A172 (cell line): Measurements from ENCODE around the gene KCNJ3. TPM values are rescaled to one million over a fixed set of nuclear protein-coding genes. Genes with fewer than 3 reads are reported as not detected.

Source experiments
- DNase-seq: peaks from one replicate; pipeline ENCODE4 v3.0.0-alpha.2; 2015; ENCODE audit warnings: low spot score
- total RNA-seq: library from RNA; depleted of rRNA; stranded (reverse); fragments of >200 nt; shearing (Covaris generic); gene quantifications from 2 replicates; pipeline ENCODE4 v1.2.3, GENCODE V29; 2014

KCNJ3 gene
- total RNA-seq, 1 experiment from 2014 or later: not detected

DNA sequence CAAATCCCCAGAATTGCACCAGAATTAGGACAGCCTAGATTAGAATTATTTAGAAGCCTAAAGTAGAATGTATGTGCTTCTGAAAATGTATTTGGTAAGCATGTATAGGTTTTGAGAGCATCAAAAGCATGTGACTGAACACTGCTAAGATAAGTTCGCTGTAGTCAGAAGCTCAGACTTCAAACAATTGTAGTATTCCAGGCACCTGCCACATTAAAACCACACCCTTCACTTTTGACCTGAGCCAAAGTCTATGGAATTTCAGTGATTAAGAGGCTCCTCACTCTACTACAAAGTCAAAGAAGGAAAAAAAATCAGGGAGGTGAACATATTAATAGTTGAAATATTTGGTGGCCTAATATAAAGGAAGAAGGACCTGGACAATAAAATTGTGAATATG is 8.2 kb downstream of the KCNJ3 start:
- no peak for DNase-seq

GRCh38 chr2:154707994-154708575 is 9.6 kb downstream of the KCNJ3 start:
- DNase-seq: no peak

GRCh38 chr2:154709215-154709614 is 10.7 kb downstream of the KCNJ3 start:
- no peak for DNase-seq

DNA sequence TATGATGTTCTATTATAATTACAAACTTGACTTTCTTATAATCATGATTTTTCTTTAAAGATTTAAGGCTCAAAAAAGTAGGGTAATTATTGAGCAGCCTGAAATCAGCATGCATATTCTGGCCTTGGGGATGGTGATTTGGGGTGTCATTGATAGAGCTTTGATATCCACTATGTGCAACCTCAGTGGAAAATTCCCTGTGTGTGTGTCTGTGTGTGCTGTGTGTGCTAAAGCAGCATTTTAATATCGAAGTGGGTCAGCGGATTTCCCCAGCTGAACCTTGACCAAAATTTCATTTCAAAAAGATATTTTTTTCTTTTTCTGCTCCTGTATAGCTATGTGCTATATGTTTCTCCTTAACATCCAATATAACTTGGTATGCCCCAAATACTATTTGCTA is 11.6 kb downstream of the KCNJ3 start:
- DNase-seq: no peak

DNA sequence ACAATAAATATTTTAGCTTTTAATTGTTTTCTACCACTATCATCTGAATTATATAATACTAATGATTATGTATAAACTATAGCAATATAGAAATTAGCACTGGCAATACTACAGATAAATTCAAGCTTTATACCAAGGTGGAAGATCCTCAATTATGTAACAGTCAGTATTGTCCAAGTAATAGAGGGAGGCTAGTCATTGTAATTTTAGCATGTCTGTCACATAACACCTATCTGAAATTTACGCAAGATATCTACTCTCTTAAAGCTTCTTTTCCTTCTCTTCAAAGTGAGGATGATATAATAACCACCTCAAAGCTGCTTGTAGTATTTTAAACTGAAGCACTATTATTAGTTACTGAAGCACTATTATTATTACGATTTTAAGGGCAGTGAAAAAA is 12.2 kb downstream of the KCNJ3 start:
- DNase-seq: no peak

DNA sequence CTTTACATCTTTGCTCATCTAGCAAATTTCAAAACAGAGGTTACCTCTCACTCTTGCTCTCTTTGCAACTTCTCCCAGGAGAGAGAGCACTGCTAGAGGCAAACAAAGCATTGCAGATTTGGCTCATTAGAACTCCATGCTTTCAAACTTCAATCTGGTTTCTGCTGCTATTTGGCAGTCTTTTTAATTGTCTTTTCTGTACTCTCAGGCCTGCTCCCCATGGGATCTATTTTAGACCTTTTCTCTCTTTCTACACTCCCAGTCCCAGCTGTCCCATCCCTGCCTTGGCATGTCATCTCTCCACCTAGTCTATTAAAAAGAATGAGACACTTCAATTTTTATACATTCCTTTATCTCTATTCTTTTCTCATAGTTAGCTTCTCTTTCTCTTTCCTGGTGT is 15.2 kb downstream of the KCNJ3 start:
- no peak for DNase-seq

DNA sequence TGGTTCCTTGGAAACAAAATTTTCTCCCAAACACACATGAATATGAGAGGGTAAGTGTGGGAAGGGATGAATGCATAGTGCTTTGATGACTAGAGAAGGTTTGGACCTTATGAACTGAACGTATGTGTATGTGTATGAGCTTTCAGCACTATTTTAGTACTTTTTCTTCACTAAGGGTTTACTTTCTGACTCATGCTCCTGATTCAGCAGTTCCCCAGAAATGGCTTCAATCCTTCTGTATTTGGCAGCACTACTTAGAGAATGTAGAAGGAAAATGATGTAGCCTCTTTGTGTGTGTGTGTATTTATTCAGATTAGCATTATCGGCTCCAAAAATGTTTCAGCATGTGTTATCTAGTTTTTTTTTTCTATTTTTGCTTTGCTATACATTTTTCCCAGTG is 22.2 kb downstream of the KCNJ3 start:
- peak; percentile 37 for DNase-seq

DNA sequence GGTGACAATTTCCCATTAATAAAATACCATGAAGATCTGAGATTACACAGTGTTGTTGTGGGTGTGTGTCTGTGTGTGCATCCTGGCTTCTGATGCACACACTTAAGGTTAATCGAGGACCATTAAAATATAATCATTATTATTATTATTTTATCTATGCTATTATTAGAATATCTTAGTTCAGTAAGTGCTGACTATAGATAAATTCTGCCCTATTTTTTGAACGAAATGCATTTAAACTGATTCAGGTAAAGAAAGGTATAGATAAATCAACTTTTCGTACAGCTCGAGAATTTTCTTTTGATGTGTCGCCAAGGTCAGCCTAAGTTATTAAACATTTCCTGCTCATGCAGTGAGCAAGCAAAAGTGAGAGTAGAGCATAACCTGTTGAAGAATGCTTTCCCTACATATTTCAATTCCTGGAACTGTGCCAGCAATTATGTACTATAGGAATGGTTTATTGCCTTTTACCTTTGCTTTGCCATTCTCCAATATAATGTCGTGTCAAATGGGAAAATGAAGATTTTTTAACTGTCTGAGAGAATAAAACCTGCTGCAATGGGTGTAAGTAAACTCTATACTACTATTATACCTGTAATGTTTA is 25.8 kb downstream of the KCNJ3 start:
- no peak for DNase-seq

- no peak for DNase-seq
Observed at GRCh38 chr2:154740361-154740760, 41.9 kb downstream of the KCNJ3 start.

- no peak for DNase-seq
Observed at GRCh38 chr2:154758871-154759270, 60.4 kb downstream of the KCNJ3 start.

DNA sequence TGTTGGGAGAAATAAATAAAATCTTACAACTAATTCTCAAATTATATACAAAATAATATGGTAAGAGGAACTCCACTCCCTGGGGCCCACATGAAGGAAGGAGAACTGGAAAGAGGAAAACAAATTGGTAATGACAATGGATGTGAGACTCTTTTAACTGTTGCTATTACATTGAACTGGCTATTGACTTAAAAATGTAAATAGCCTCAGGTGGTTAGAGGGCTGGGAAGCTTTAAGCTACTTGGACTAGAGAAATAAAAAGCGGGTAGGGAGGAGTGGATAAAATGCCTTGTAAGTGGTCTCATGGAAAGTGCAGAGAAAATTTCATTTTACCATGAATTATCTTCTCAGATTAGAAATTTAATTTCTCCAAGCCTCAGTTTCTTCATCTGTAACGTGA is 64.1 kb downstream of the KCNJ3 start:
- no peak for DNase-seq

DNA sequence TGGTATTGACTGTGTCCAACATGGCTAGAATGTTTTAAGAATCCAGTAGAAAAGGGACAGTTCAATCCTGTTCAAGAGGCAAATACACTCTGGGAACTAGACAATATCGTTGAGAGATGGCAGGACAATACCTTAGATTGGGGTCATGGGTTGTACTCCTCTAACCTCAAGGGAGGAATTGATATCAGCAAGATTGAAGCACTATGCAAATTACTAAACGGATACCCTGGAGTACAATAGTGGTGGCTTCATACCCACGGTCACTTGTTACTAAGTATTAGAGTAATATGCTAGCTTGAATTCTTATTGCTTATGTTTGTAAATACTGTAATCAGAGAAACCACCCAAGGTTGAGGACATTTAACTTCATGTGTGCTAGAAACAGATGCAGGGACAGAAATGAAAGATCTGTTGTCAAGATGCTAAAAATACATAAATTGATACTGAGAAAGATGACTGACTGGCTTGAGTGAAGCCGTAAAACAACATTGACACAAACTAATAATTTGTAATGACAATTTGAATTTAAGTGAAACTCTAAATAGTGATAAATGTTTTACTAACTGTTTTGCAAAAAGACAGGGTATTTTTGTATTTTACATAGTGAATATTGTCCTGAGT is 73.3 kb downstream of the KCNJ3 start:
- DNase-seq: no peak

- no peak for DNase-seq
Observed at GRCh38 chr2:154776825-154777224, 78.3 kb downstream of the KCNJ3 start.

- DNase-seq: no peak
Observed at GRCh38 chr2:154794406-154794805, 95.9 kb downstream of the KCNJ3 start.

- no peak for DNase-seq
Observed at GRCh38 chr2:154795651-154796050, 97.2 kb downstream of the KCNJ3 start.

DNA sequence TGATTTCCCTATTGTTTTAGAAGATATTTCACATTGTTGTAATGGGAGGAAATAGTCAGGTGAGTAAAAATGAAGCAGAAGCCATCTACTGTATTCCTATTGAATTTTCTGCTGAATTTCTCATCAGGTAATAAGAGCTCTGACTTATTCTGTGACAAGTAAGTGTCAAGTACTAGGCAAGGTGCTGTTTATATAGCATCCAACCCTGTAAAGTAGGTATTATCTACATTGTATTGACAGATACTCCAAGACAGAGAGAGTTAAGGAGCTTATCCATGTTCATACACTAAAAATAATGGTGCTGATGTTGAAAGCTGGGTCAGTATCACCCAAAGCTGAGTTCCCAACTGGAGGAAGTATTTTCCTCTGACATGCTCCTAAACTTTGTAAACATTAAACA is 106.0 kb downstream of the KCNJ3 start:
- no peak for DNase-seq

DNA sequence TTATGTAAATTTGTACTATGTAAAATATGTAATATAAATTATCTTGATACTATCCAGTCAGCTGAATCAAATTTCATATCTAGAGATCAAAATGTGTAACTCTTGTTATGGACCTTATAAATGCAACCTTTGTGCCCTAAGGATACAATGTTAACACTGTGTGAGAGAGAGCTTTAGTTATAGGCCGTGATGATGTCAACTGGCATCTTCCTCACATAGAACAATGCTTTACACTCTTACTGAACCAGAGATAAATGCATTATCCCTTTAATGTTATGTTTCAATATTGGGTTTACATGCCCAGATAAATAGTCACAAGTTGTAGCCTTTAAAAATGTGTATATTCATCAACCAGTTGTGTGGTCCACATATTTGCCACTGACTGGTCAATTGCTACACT is 115.1 kb downstream of the KCNJ3 start:
- no peak for DNase-seq

DNA sequence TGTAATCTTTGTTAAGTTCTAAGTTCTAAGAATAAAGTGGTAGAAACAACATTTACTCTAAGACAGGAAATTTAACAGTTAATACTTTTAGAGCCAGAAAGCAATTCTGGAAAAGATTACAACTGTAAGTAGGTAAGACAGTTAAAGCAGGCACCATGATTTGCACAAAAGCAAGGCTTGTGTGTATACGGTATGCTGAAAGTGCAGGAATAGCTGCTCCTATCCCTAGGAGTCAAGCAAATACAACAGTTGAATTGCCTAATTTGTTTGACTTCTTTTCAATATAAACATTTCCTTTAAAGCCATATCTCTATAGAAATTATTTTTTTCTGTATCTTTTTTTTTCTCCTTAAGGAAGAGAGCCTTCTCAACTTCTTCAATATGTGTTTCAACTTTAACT is 116.4 kb downstream of the KCNJ3 start:
- no peak for DNase-seq

GRCh38 chr2:154825358-154825757 is 126.9 kb downstream of the KCNJ3 start:
- DNase-seq: no peak

GRCh38 chr2:154826827-154827226 is 128.3 kb downstream of the KCNJ3 start:
- no peak for DNase-seq

DNA sequence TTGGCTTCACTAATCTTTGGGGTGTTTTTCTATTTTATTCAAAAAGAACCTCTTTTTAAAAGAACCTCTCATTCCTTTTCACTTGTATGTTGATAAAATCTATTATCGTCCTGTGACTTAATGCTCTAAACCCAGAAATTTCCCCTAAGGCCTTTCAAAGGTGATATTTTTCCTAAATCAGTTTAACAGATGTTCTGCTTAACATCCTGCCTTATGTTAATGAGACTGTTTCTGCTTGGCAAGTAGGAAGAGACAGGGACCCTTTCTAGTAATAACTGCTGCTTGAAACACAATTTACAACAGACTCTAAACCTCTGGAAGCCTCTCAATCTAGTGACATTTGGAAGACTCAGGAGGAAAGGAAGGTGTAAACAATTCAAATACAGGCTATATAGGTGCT is 128.8 kb downstream of the KCNJ3 start:
- no peak for DNase-seq

DNA sequence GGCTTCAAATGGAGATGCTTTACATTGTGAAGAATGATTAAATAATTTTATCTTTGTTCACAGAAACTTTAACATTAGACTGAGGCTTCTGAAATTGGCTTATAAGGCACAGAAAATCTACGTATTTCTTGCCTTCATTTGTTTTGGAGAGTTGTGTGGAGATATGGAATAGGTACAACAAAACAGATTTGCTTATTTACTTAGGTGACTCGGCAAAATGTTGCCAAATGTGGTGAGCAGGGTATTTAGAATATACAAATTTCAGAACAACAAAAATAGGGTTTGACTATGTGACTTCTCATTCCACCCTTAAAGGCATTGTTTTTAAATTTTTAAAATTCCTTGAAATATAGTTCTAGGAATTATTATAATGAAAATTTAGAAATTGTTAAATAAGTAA is 134.2 kb downstream of the KCNJ3 start:
- no peak for DNase-seq

DNA sequence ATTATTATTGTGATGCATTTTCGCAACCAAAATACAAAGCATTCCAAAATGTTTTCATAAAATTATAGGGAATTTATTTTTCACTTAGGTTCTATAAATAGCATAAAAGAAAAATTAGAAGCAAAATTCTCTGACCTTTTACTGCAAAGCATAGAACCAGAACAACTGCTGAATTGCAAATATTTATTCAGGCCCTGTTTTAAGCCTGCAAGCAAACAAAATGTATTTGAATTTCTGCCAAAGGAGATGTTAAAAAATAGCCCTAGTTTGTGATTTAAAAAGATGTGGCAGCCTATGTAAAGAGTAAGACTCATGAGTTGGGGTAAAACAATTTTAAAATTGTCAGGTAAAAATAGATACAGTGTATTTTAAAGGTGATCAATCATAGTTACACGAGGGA is 138.1 kb downstream of the KCNJ3 start:
- DNase-seq: no peak

DNA sequence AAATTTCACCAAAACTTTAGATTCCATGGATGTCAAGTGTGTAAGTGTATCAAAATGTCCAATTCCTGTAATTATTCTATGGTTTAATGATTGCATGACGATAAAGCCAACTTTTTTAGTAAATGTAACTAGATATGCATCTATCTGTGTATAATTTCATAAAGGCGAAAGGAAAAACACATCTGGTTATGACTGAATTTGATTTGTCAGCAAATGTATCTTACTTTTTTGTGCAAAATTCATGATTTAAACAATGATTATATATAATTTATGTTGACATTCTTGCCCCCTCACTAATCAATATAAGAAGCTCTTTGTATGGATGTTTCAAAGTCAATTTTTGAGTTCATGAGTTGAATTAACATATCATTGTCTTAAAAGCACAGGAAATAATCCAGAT is 138.5 kb downstream of the KCNJ3 start:
- no peak for DNase-seq
